ENCODE measurements around the gene C10orf95. TPM values are rescaled to one million over a fixed set of nuclear protein-coding genes. Genes with fewer than 3 reads are reported as not detected.

Gene C10orf95
- total RNA-seq, 4 donors from 2014 or later = 0.85 to 2.8 TPM; not detected in 2

DNA sequence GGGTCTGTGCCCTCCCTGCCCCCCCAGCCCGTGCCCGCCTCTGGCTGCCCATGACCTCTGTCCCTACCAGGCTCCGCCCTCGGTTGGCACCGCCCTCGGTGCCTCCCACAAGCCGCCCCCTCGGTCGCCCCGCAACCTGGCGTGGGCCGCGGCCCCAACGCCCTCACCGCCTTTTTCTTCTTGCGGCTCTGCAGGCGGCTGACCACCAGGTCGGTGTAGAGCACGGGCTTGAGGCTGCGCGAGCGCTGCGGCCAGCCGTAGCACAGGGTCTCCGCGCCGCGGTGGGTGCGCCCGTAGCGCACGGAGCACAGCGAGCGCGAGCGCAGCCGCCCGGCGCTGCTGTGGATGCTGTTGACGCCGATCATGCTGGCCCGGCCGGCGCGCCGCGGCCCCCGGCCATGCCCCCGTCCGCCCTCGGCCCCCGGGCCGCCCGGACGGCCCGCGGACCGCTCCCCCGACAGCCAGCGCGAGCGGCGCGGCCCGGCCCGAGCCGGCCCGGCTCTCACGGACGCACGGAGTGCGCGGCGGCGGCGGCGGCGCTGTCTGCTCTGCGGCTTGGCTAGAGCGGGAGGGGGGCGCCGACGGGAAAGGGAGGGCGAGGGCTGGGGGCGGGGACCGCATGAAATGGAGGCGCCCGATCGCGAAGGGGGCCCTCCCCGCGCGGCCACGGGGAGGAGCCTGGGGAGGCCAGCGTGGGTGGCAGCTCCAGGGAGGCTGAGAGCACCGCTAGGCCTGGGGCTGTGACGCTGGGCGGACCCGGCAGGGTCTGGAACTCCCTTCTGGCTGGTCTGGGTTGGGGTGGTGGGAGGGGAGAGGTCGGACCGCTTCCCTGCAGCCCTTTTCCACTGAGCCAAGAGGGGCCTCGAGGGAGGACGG, 42.4 kb downstream of the C10orf95 start:
- Histone ChIP-seq H3K4me1 (peaks cover 0 to 28% (median 11%) of the 10 kb centered on the region in 4 donors), H3K27me3 (peaks cover 0 to 9% of the 10 kb centered on the region in 2 donors), H3K4me3 (peak overlapping the region; percentile 28 to 56 (median 50)), H3K36me3 (no peaks in the 10 kb centered on the region), H3K9me3 (no peaks in the 10 kb centered on the region), H3K27ac (peak overlapping the region in 3 of 4 donors; percentile 31 to 86 (median 35))
- TF ChIP-seq CTCF (IDR thresholded peaks at IDR 0.05) (no peak), POLR2A (IDR thresholded peaks at IDR 0.05) (no peak)
- DNase-seq = peak; percentile 35 to 70 (median 50)

- H3K27me3 ChIP-seq = peaks cover 0 to 9% of the 10 kb centered on the region in 2 donors
- peak overlapping the region; percentile 28 to 56 (median 50) for H3K4me3 ChIP-seq
- H3K4me1 ChIP-seq = peaks cover 0 to 28% (median 11%) of the 10 kb centered on the region in 4 donors
- peak overlapping the region in 3 of 4 donors; percentile 31 to 86 (median 35) for H3K27ac ChIP-seq
- no peak for TF ChIP-seq POLR2A (IDR thresholded peaks at IDR 0.05)
- no peak for TF ChIP-seq CTCF (IDR thresholded peaks at IDR 0.05)
- H3K9me3 ChIP-seq = no peaks in the 10 kb centered on the region
- DNase-seq = peak in 1 of 3 donors; percentile 41
- H3K36me3 ChIP-seq = no peaks in the 10 kb centered on the region
Measured at GRCh38 chr10:102408131-102408727, 43.1 kb downstream of the C10orf95 start.

GRCh38 chr10:102407425-102408130, 43.8 kb downstream of the C10orf95 start:
- no peak for DNase-seq
- peaks cover 0 to 9% of the 10 kb centered on the region in 2 donors for H3K27me3 ChIP-seq
- no peak overlapping the region for H3K4me3 ChIP-seq
- H3K4me1 ChIP-seq = peaks cover 0 to 28% (median 11%) of the 10 kb centered on the region in 4 donors
- no peaks in the 10 kb centered on the region for H3K9me3 ChIP-seq
- no peaks in the 10 kb centered on the region for H3K36me3 ChIP-seq
- TF ChIP-seq POLR2A (IDR thresholded peaks at IDR 0.05) (no peak), CTCF (IDR thresholded peaks at IDR 0.05) (no peak)
- H3K27ac ChIP-seq = peak overlapping the region in 1 of 4 donors; percentile 86

DNA sequence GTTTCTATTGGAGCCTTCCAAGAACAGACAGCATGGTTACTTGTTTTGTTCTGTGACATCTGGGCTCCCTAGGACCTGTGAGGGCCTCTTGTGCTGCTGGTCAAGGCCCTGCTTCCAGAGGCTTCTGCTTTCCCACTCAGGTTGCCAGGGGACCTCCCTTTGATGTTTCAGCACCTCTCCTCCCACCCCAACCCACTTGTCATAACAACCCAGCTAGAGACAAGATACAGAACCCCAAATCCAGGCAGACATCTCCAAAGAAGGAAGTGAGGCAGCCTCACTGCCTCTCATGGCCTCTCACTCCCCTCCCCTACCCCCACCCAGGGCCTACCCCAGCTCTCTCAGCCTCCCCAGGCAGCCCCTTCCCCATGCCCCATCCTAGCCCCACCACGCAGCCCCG, 44.5 kb downstream of the C10orf95 start:
- peaks cover 0 to 28% (median 11%) of the 10 kb centered on the region in 4 donors for H3K4me1 ChIP-seq
- H3K27ac ChIP-seq = peak overlapping the region in 1 of 4 donors; percentile 86
- no peaks in the 10 kb centered on the region for H3K9me3 ChIP-seq
- no peak overlapping the region for H3K4me3 ChIP-seq
- peaks cover 0 to 8% (median 0%) of the 10 kb centered on the region in 3 donors for H3K36me3 ChIP-seq
- no peak for DNase-seq
- peaks cover 0 to 9% of the 10 kb centered on the region in 2 donors for H3K27me3 ChIP-seq
- no peak for TF ChIP-seq CTCF (IDR thresholded peaks at IDR 0.05)
- TF ChIP-seq POLR2A (IDR thresholded peaks at IDR 0.05) = no peak

GRCh38 chr10:102405632-102406031, 45.7 kb downstream of the C10orf95 start:
- Histone ChIP-seq H3K27me3 (peaks cover 0 to 9% of the 10 kb centered on the region in 2 donors), H3K4me3 (no peak overlapping the region), H3K9me3 (no peaks in the 10 kb centered on the region), H3K36me3 (peaks cover 0 to 19% (median 0%) of the 10 kb centered on the region in 3 donors), H3K27ac (peak overlapping the region in 1 of 4 donors; percentile 86), H3K4me1 (peaks cover 0 to 24% (median 9%) of the 10 kb centered on the region in 4 donors)
- TF ChIP-seq POLR2A (IDR thresholded peaks at IDR 0.05) (no peak), CTCF (IDR thresholded peaks at IDR 0.05) (no peak)
- DNase-seq = no peak
